H9 (cell line): ENCODE results near the gene DSE. TPM values are rescaled to one million over a fixed set of nuclear protein-coding genes. Genes with fewer than 3 reads are reported as not detected.

ENCODE experiments used
- DNase-seq: peaks from one replicate; pipeline ENCODE4 v3.0.0-alpha.2; 2017
- H2AFZ ChIP-seq: one replicate; pipeline ENCODE4 v1.6.1; 2013; ENCODE audit warnings: mild to moderate bottlenecking, low read length, control low read depth, moderate library complexity
- H2AK5ac ChIP-seq: 2 replicates; pipeline ENCODE4 v1.6.1; 2013; ENCODE audit warnings: low read length, control low read depth, mixed read lengths; ENCODE audit not compliant: insufficient read length
- H2BK120ac ChIP-seq: one replicate; pipeline ENCODE4 v1.6.1; 2013; ENCODE audit warnings: low read depth, mild to moderate bottlenecking, low read length, control low read depth, inconsistent platforms; ENCODE audit not compliant: poor library complexity, severe bottlenecking
- H2BK12ac ChIP-seq: 2 replicates; pipeline ENCODE4 v1.6.1; 2013; ENCODE audit warnings: low read length, control low read depth, mixed read lengths, low read depth; ENCODE audit not compliant: insufficient read length
- H2BK15ac ChIP-seq: 2 replicates; pipeline ENCODE4 v1.6.1; 2013; ENCODE audit warnings: low read depth, low read length, control low read depth
- H2BK20ac ChIP-seq: one replicate; pipeline ENCODE4 v1.6.1; 2013; ENCODE audit warnings: low read depth, mild to moderate bottlenecking, low read length, control low read depth, inconsistent platforms; ENCODE audit not compliant: poor library complexity, severe bottlenecking
- H2BK5ac ChIP-seq: 2 replicates; pipeline ENCODE4 v1.6.1; 2013; ENCODE audit warnings: low read length, control low read depth, mixed read lengths; ENCODE audit not compliant: insufficient read length
- H3K14ac ChIP-seq: 2 replicates; pipeline ENCODE4 v1.6.1; 2013; ENCODE audit warnings: low read length, control low read depth; ENCODE audit not compliant: insufficient read depth
- H3K18ac ChIP-seq: 2 replicates; pipeline ENCODE4 v1.6.1; 2013; ENCODE audit warnings: low read depth, mild to moderate bottlenecking, mixed read lengths, low read length, control low read depth; ENCODE audit not compliant: insufficient read length
- H3K23ac ChIP-seq: 2 replicates; pipeline ENCODE4 v1.6.1; 2013; ENCODE audit warnings: low read length, control low read depth, mixed read lengths, low read depth; ENCODE audit not compliant: insufficient read length
- H3K23me2 ChIP-seq: 2 replicates; pipeline ENCODE4 v1.6.1; 2013; ENCODE audit warnings: low read depth, mild to moderate bottlenecking, mixed read lengths, low read length, control low read depth; ENCODE audit not compliant: insufficient read length, poor library complexity, severe bottlenecking
- H3K27ac ChIP-seq: 2 replicates; pipeline ENCODE4 v1.5.1; 2013; ENCODE audit warnings: low read length, control low read depth, mixed read lengths, low read depth; ENCODE audit not compliant: insufficient read length
- H3K27me3 ChIP-seq: 2 replicates; pipeline ENCODE4 v1.6.1; 2013; ENCODE audit warnings: low read length, control low read depth, inconsistent platforms; ENCODE audit not compliant: insufficient read depth
- H3K4ac ChIP-seq: 2 replicates; pipeline ENCODE4 v1.6.1; 2013; ENCODE audit warnings: low read depth, mild to moderate bottlenecking, control low read depth, inconsistent platforms, low read length, moderate library complexity
- H3K4me1 ChIP-seq: 2 replicates; pipeline ENCODE4 v1.6.1; 2013; ENCODE audit warnings: low read length, control low read depth, inconsistent platforms; ENCODE audit not compliant: insufficient read depth
- H3K4me2 ChIP-seq: 2 replicates; pipeline ENCODE4 v1.6.1; 2013; ENCODE audit warnings: low read length, control low read depth, mixed read lengths; ENCODE audit not compliant: insufficient read length, insufficient read depth
- H3K56ac ChIP-seq: 2 replicates; pipeline ENCODE4 v1.6.1; 2013; ENCODE audit warnings: low read depth, mild to moderate bottlenecking, mixed read lengths, low read length, control low read depth; ENCODE audit not compliant: insufficient read length
- H3K79me1 ChIP-seq: 2 replicates; pipeline ENCODE4 v1.6.1; 2013; ENCODE audit warnings: low read depth, mild to moderate bottlenecking, moderate library complexity, low read length, control low read depth, inconsistent platforms; ENCODE audit not compliant: insufficient read depth, poor library complexity, severe bottlenecking
- H3K79me2 ChIP-seq: 2 replicates; pipeline ENCODE4 v1.6.1; 2013; ENCODE audit warnings: low read length, control low read depth, inconsistent platforms; ENCODE audit not compliant: insufficient read depth
- H3K9ac ChIP-seq: 2 replicates; pipeline ENCODE4 v1.6.1; 2013; ENCODE audit warnings: low read length, control low read depth, mixed read lengths; ENCODE audit not compliant: insufficient read length; ENCODE audit errors: extremely low read depth
- H3K9me3 ChIP-seq: one replicate; pipeline ENCODE4 v1.6.1; 2013; ENCODE audit warnings: low read depth, low read length, inconsistent platforms; ENCODE audit not compliant: control insufficient read depth
- H3T11ph ChIP-seq: one replicate; pipeline ENCODE4 v1.6.1; 2013; ENCODE audit warnings: mild to moderate bottlenecking, low read length, control low read depth, inconsistent platforms
- H4K20me1 ChIP-seq: one replicate; pipeline ENCODE4 v1.6.1; 2013; ENCODE audit not compliant: control insufficient read depth, insufficient read length, insufficient read depth
- H4K5ac ChIP-seq: 2 replicates; pipeline ENCODE4 v1.6.1; 2013; ENCODE audit warnings: low read depth, mild to moderate bottlenecking, mixed read lengths, low read length, control low read depth; ENCODE audit not compliant: insufficient read length
- H4K8ac ChIP-seq: replicated peaks from 2 replicates; pipeline ENCODE4 v1.6.1; 2013; ENCODE audit warnings: low read length, control low read depth, mixed read lengths, low read depth; ENCODE audit not compliant: insufficient read length
- H4K91ac ChIP-seq: 2 replicates; pipeline ENCODE4 v1.6.1; 2013; ENCODE audit warnings: low read depth, mild to moderate bottlenecking, moderate library complexity, mixed read lengths, low read length, control low read depth; ENCODE audit not compliant: insufficient read length
- H3K27ac Mint-ChIP-seq, 3 experiments: 2 replicates in 2 of 3; 3 replicates in 1 of 3; pipeline ENCODE4 v1.8.0; 2020 to 2021; ENCODE audit warnings: mixed read lengths in 3 of 3, mild to moderate bottlenecking in 1 of 3, moderate library complexity in 1 of 3
- H3K27me3 Mint-ChIP-seq: 2 replicates; pipeline ENCODE4 v1.8.0; 2021; ENCODE audit warnings: low read depth, mild to moderate bottlenecking, moderate library complexity, mixed read lengths
- H3K36me3 Mint-ChIP-seq, 3 experiments: 2 replicates in 2 of 3; 3 replicates in 1 of 3; pipeline ENCODE4 v1.8.0; 2020 to 2021; ENCODE audit warnings: low read depth in 3 of 3, mixed read lengths in 3 of 3; ENCODE audit not compliant: insufficient read depth in 1 of 3
- H3K4me1 Mint-ChIP-seq, 2 experiments: 2 replicates each; pipeline ENCODE4 v1.8.0; 2020; ENCODE audit warnings: mixed read lengths in 2 of 2
- H3K4me3 Mint-ChIP-seq, 2 experiments: 2 replicates in 1 of 2; 3 replicates in 1 of 2; pipeline ENCODE4 v1.8.0; 2020 to 2021; ENCODE audit warnings: mild to moderate bottlenecking in 2 of 2, mixed read lengths in 2 of 2, moderate library complexity in 1 of 2
- H3K9me3 Mint-ChIP-seq, 2 experiments: 2 replicates in 1 of 2; 3 replicates in 1 of 2; pipeline ENCODE4 v1.8.0; 2020; ENCODE audit warnings: mild to moderate bottlenecking in 2 of 2, mixed read lengths in 2 of 2, moderate library complexity in 1 of 2
- WGBS: extraction: QIAGEN DNeasy Blood & Tissue Kit; methylation state at CpG from one replicate; pipeline ENCODE4 v1.1.7; 2013; ENCODE audit warnings: missing lambda C conversion rate, low lambda C conversion rate, mixed read lengths; ENCODE audit not compliant: insufficient read length; ENCODE audit errors: extremely low coverage; 5-methylcytosine and 5-hydroxymethylcytosine counted together
- total RNA-seq: library from RNA; stranded (reverse); gene quantifications from 2 replicates; pipeline ENCODE4 v1.2.1, GENCODE V29; 2021
- TF ChIP-seq, protein P1 (sequence below): fragments of 200-600 bp; sonication (generic); conservative IDR thresholded peaks from 3 replicates; pipeline ENCODE4 v1.8.0; 2021; ENCODE audit warnings: antibody characterized with exemption, mild to moderate bottlenecking

Gene DSE
- total RNA-seq, 1 experiment from 2014 or later = 45.6 TPM

DNA sequence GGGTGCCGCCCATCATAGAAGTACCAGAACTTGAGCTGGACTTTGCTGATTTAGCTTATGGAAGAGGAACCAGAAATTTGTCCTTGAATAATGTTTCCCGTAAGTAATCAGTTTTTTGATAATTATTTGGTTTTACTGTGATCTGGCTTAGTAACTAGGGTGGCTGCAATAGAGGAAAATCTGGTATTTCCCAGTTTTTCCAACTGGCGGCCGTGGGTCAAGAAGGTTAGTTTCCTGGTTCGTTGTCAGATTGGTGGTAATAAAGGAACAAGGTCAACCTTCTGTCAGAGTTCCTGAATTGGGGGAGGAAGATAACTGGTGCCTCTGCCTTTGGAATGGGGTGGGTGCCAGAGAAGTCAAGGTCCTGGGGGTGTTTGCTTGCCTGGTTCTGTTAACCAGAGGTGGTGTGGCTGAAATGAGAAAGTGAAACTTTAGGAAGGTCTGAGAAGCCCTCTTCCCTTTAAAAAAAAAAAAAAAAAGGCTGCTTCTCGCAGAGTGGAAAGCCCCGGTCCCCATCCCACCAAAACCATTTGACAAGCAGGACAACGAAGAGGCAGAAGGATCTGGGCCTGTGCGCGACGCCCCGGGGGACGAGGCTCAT is 90.7 kb downstream of the DSE start, which contains the start of gene CALHM6:
CALHM6 (plus strand) TSS at position 45 of the 601 bp plus-strand sequence; CDS start at position 600, 555 bp downstream.
- Mint-ChIP-seq H3K36me3 (no peaks in the 10 kb centered on the region), H3K27me3 (peaks cover 63% of the 10 kb centered on the region), H3K27ac (no peak within 1 kb of the TSS), H3K4me3 (peak within 1 kb of the TSS; percentile 58 to 69), H3K4me1 (peaks cover 16 to 27% of the 10 kb centered on the region in 2 experiments), H3K9me3 (no peaks in the 10 kb centered on the region)
- Histone ChIP-seq H3K9ac (no peak within 1 kb of the TSS), H3K4ac (no peak within 1 kb of the TSS), H4K20me1 (no peaks in the 10 kb centered on the region), H3K14ac (peak within 1 kb of the TSS; percentile 73; the same call in 1 of the 2 replicates), H3K56ac (no peak within 1 kb of the TSS), H4K91ac (no peak within 1 kb of the TSS), H2AK5ac (no peak within 1 kb of the TSS), H3K27me3 (peaks cover 7% of the 10 kb centered on the region; the same call in 1 of the 2 replicates), H3K79me2 (no peaks in the 10 kb centered on the region), H2BK15ac (no peak within 1 kb of the TSS), H3K27ac (no peak within 1 kb of the TSS), H2BK12ac (no peak within 1 kb of the TSS), H3K23me2 (peaks cover 6% of the 10 kb centered on the region), H3K4me1 (peaks cover 2% of the 10 kb centered on the region; the same call in 1 of the 2 replicates), H2BK5ac (no peak within 1 kb of the TSS), H3K9me3 (no peaks in the 10 kb centered on the region), H4K8ac (no peak within 1 kb of the TSS), H3T11ph (no peak within 1 kb of the TSS), H2BK120ac (no peak within 1 kb of the TSS), H3K79me1 (no peaks in the 10 kb centered on the region), H2AFZ (no peak within 1 kb of the TSS), H4K5ac (no peak within 1 kb of the TSS), H3K4me2 (peak within 1 kb of the TSS; percentile 14), H3K23ac (no peak within 1 kb of the TSS), H2BK20ac (no peak within 1 kb of the TSS), H3K18ac (no peak within 1 kb of the TSS)
- no peak for DNase-seq
- TF ChIP-seq, protein P1, sequence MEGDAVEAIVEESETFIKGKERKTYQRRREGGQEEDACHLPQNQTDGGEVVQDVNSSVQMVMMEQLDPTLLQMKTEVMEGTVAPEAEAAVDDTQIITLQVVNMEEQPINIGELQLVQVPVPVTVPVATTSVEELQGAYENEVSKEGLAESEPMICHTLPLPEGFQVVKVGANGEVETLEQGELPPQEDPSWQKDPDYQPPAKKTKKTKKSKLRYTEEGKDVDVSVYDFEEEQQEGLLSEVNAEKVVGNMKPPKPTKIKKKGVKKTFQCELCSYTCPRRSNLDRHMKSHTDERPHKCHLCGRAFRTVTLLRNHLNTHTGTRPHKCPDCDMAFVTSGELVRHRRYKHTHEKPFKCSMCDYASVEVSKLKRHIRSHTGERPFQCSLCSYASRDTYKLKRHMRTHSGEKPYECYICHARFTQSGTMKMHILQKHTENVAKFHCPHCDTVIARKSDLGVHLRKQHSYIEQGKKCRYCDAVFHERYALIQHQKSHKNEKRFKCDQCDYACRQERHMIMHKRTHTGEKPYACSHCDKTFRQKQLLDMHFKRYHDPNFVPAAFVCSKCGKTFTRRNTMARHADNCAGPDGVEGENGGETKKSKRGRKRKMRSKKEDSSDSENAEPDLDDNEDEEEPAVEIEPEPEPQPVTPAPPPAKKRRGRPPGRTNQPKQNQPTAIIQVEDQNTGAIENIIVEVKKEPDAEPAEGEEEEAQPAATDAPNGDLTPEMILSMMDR = no peak
- no CpG with 5 or more reads among the region's 13 CpGs for WGBS
